ENCODE data around the gene ALDH4A1. TPM values are rescaled to one million over a fixed set of nuclear protein-coding genes. Genes with fewer than 3 reads are reported as not detected.

ALDH4A1 gene
- total RNA-seq, 1 donor from 2014 or later = 11.7 TPM

DNA sequence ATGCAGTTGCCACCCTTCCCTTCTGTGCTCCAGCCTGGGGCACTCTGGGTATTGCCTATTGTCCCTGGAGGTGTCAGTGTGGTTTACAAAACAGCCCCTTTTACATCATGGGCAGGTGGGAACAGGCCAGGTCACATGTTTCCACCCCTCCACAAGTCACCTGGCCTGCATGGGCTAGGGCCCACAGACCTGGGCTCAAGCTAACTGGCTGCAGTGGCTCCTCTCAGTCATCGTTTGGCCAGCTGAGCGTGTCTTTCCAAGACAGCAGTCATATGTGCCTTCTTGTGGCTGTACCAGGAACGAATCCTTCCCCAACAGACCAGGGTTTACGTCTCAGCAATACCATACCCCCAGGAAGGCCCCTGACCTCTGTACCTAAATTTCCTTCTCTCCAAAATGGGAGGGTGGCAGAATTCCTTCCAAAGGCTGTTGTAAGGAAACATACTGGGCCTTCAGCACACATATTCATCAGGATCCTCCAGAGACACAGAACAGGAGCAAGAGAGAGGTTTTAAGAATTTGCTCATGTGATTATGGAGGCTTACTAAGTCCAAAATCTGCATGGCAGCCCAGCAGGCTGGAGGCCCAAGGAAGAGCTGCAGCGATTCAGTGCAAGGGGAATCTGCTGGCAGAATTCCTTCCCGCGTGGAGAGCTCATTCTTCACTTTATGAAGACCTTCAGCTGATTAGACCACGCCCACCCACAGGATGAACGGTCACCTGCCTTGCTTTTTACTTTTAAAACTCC, 32.3 kb downstream of the ALDH4A1 start:
- TF ChIP-seq, protein P1, sequence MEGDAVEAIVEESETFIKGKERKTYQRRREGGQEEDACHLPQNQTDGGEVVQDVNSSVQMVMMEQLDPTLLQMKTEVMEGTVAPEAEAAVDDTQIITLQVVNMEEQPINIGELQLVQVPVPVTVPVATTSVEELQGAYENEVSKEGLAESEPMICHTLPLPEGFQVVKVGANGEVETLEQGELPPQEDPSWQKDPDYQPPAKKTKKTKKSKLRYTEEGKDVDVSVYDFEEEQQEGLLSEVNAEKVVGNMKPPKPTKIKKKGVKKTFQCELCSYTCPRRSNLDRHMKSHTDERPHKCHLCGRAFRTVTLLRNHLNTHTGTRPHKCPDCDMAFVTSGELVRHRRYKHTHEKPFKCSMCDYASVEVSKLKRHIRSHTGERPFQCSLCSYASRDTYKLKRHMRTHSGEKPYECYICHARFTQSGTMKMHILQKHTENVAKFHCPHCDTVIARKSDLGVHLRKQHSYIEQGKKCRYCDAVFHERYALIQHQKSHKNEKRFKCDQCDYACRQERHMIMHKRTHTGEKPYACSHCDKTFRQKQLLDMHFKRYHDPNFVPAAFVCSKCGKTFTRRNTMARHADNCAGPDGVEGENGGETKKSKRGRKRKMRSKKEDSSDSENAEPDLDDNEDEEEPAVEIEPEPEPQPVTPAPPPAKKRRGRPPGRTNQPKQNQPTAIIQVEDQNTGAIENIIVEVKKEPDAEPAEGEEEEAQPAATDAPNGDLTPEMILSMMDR (IDR thresholded peaks at IDR 0.05) = no peak
- no peak overlapping the region for H3K4me3 ChIP-seq
- no peak overlapping the region for H3K27ac ChIP-seq
- ATAC-seq = no peak
- H3K36me3 ChIP-seq = no peaks in the 10 kb centered on the region
- H3K27me3 ChIP-seq (ENCODE audit: low read depth) = peaks cover 6% of the 10 kb centered on the region
- no peaks in the 10 kb centered on the region for H3K4me1 ChIP-seq
- H3K9me3 ChIP-seq = no peaks in the 10 kb centered on the region
- intact Hi-C loops (cut with DNase I) = no loop called here
- no peak for DNase-seq

DNA sequence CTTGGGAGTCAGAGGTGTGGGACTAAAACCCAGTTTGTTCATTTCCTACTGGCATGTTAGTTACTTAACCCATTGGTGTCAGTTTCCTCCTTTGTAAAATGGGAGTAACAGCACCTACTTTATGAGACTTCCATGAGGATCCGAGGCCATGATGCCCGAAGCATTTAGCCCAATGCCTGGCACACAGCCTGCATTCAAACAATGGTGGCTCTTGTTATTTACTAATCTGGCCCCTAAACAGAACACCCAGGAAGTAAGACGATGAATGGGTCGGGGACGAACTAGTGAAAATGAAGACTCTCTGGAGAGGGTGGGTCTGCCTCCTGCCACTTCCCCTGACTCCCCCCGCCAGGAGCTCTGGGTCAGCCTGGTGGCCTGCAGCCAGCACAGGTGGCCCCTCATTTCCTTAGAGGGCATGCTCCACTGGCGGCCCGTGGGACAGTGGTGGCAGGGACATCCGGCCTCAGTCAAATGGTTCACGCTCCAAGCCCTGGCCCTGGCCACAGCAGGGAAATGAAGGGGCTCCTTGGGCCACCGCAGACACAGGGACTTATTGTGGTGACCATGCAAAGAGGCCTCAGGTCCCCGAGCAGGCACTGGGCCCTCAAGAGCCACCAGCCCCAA, 33.4 kb downstream of the ALDH4A1 start:
- peaks cover 6% of the 10 kb centered on the region for H3K27me3 ChIP-seq (ENCODE audit: low read depth)
- H3K36me3 ChIP-seq = no peaks in the 10 kb centered on the region
- no peak for DNase-seq
- intact Hi-C loops (cut with DNase I) = no loop called here
- H3K27ac ChIP-seq = no peak overlapping the region
- no peak overlapping the region for H3K4me3 ChIP-seq
- no peak for ATAC-seq
- no peaks in the 10 kb centered on the region for H3K4me1 ChIP-seq
- no peaks in the 10 kb centered on the region for H3K9me3 ChIP-seq
- TF ChIP-seq, protein P1 (IDR thresholded peaks at IDR 0.05) = no peak

DNA sequence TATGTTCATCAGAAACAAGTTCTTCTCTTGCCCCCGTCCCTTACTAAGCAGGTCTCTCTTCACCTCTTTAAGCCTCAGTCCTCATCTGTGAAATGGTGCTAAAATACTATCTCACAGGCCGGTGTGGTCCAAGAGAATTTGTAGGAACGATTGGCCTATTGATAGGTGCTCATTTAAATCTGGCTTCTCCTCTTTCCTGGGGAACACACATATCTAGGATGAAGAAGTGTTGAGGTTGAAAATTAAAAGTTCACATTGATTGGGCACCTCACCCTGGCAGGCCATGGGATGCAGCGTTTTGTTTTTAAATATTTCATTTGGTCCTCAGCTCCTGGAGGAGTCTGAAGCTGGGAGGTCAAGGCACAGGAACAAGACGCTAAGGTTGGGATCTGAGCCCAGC, 34.0 kb downstream of the ALDH4A1 start:
- H3K9me3 ChIP-seq = no peaks in the 10 kb centered on the region
- intact Hi-C loops (cut with DNase I) = no loop called here
- no peak overlapping the region for H3K27ac ChIP-seq
- ATAC-seq (no peak), DNase-seq (no peak)
- H3K4me1 ChIP-seq = no peaks in the 10 kb centered on the region
- H3K4me3 ChIP-seq = no peak overlapping the region
- TF ChIP-seq, protein P1 (IDR thresholded peaks at IDR 0.05) = no peak
- H3K27me3 ChIP-seq (ENCODE audit: low read depth) = peaks cover 6% of the 10 kb centered on the region
- H3K36me3 ChIP-seq = no peaks in the 10 kb centered on the region

DNA sequence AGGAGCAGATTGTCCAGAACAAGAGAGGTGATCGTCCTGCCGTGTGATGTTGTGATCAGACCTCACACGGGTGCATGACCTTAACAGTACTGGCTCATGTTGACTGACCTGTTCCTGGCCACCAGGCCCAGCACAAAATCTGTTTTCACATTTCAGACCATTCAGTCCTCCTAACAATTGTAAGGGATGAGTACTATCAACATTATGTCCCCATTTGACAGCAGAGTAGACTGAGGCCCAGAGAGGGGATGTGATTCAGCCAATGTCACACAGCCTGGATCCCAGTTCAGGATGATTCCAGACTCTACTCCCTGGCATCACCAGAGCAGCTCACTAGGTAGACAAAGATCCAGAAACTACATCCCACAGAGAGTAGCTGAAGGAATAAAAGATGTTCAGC, 35.5 kb downstream of the ALDH4A1 start:
- Histone ChIP-seq H3K9me3 (no peaks in the 10 kb centered on the region), H3K27ac (no peak overlapping the region), H3K4me1 (no peaks in the 10 kb centered on the region), H3K27me3 (ENCODE audit: low read depth) (peaks cover 6% of the 10 kb centered on the region), H3K4me3 (no peak overlapping the region), H3K36me3 (no peaks in the 10 kb centered on the region)
- TF ChIP-seq, protein P1 (IDR thresholded peaks at IDR 0.05) = no peak
- ATAC-seq = no peak
- DNase-seq = no peak
- intact Hi-C loops (cut with DNase I) = no loop called here

DNA sequence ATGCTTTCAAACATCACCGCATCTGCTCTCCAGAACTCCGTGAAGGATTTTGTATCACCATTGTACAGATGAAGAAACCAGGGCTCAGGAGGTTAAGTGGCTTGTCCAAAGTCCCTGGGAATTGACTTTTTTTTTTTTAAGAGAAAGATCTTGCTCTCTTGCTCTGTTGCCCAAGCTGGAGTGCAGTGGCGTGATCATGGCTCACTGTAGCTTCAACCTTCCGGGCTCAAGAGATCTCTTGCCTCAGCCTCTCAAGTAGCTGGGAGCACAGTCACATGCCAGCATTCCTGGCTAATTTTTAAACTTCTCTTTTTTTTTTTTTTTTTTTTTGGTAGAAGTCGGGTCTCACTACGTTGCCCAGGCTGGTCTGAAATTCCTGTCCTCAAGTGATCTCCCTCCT, 36.0 kb downstream of the ALDH4A1 start:
- ATAC-seq = peak; percentile 64 to 75
- Histone ChIP-seq H3K4me3 (no peak overlapping the region), H3K27ac (no peak overlapping the region), H3K9me3 (no peaks in the 10 kb centered on the region), H3K36me3 (no peaks in the 10 kb centered on the region), H3K27me3 (ENCODE audit: low read depth) (peaks cover 6% of the 10 kb centered on the region), H3K4me1 (no peaks in the 10 kb centered on the region)
- intact Hi-C loops (cut with DNase I) = no loop called here
- peak; percentile 66 for DNase-seq
- TF ChIP-seq, protein P1 (IDR thresholded peaks at IDR 0.05) = no peak
